Measurements from ENCODE around the gene IL18RAP.

IL18RAP gene

DNA sequence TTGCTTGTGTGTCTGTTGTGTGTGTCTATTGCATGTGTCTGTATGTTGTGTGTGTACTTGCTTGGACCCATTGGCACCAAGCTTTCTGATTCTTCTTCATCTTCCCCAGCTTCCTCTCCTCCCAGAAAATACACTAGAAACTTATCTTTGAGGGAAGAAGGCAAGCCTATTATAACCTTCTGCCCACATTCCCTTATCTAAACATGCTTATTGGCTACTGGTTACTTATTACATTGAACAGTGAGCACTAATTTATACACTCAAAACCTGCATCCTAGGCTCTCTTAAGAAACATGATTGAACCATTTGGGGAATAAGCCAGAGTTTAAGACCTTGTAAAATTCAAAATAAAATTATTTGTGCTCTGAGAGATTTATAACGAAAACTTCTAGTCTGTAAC, 76.6 kb downstream of the IL18RAP start:
- Histone ChIP-seq H3K4me3 (ENCODE audit: low read depth, low read length) (no peak overlapping the region), H3K79me2 (ENCODE audit: control insufficient read depth, insufficient read depth, low read length, unreplicated experiment) (no peaks in the 10 kb centered on the region)

More for the DNA sequence above, 76.6 kb downstream of the IL18RAP start:
- no peaks in the 10 kb centered on the region for H3K36me3 ChIP-seq (ENCODE audit: insufficient read depth, low read length)
- H3K27me3 ChIP-seq (ENCODE audit: insufficient read depth, low read length) = peaks cover 29% of the 10 kb centered on the region
- no peak overlapping the region for H2AFZ ChIP-seq (ENCODE audit: low read length, unreplicated experiment)
- no peak overlapping the region for H3K27ac ChIP-seq (ENCODE audit: low read depth, low read length)
- H3K4me1 ChIP-seq (ENCODE audit: control insufficient read depth, insufficient read depth, low read length, unreplicated experiment) = no peaks in the 10 kb centered on the region
